A549 (cell line): ENCODE data around the gene KATNIP. TPM values are rescaled to one million over a fixed set of nuclear protein-coding genes. Genes with fewer than 3 reads are reported as not detected.
"Not testable (repeated sequence)": the region's sequence is repeated elsewhere in the genome, so short reads cannot be mapped to it uniquely, and the experiment has no call there.

Source experiments
- ATAC-seq, 2 experiments: fragments of 200-7000 bp in 1 of 2; fragments of >200 bp in 1 of 2; cut with Nextera tagmentation in 1 of 2; cut with Tn5 transposase in 1 of 2; 3 replicates each; pipeline versions ENCODE4 v1.8.0 to v1.9.1; 2018 to 2020; ENCODE audit warnings: mild to moderate bottlenecking in 1 of 2, moderate library complexity in 1 of 2
- CTCF ChIA-PET: fragments of 300-600 bp; sonication (Branson Sonifier 250); formaldehyde crosslinking; extraction: SDS; loops from one replicate; lab custom pipeline; 2021; ENCODE audit warnings: antibody characterized with exemption, inconsistent platforms; lab: Yijun Ruan, JAX
- POLR2A ChIA-PET: fragments of 350-600 bp; formaldehyde crosslinking; extraction: SDS; loops from one replicate; lab custom pipeline; 2021; ENCODE audit warnings: antibody characterized with exemption, inconsistent platforms; lab: Yijun Ruan, JAX
- DNase-seq, 2 experiments: peaks; one replicate each; pipeline versions ENCODE4 v3.0.0 to v3.0.0-alpha.2; 2011 to 2016; ENCODE audit warnings: low read depth in 1 of 2, low spot score in 1 of 2
- FAIRE-seq: peaks from 2 replicates; lab custom pipeline; 2011; peaks lifted over from hg19 to GRCh38; lab: Jason Lieb, UNC
- H3K27ac ChIP-seq, 2 experiments: fragments of >200 bp; sonication (Bioruptor Twin); formaldehyde crosslinking; 3 replicates each; pipeline ENCODE4 v1.5.1; 2016 to 2017
- H3K4me1 ChIP-seq: fragments of >200 bp; sonication (Bioruptor Twin); formaldehyde crosslinking; 3 replicates; pipeline ENCODE4 v1.6.1; 2016
- H3K4me2 ChIP-seq: fragments of >200 bp; sonication (Bioruptor Twin); formaldehyde crosslinking; 3 replicates; pipeline ENCODE4 v1.6.1; 2016
- H3K4me3 ChIP-seq: fragments of >200 bp; sonication (Bioruptor Twin); formaldehyde crosslinking; 3 replicates; pipeline ENCODE4 v1.5.1; 2016
- H3K9me3 ChIP-seq: fragments of >200 bp; sonication (Bioruptor Twin); formaldehyde crosslinking; 3 replicates; pipeline ENCODE4 v1.6.1; 2016
- BHLHE40 ChIP-seq: IDR thresholded peaks from 2 replicates; pipeline ENCODE4 v1.6.1; 2012; ENCODE audit warnings: low read depth, low read length, inconsistent platforms
- CHD2 ChIP-seq: fragments of 150-350 bp; IDR thresholded peaks from 2 replicates; pipeline ENCODE4 v1.6.1; 2014; ENCODE audit warnings: low read length; ENCODE audit not compliant: partially characterized antibody
- CHD4 ChIP-seq: fragments of 200-600 bp; sonication (generic); IDR thresholded peaks from 2 replicates; pipeline ENCODE4 v1.6.1; 2016; ENCODE audit warnings: antibody characterized with exemption, mild to moderate bottlenecking, borderline replicate concordance
- E2F6 ChIP-seq: IDR thresholded peaks from 2 replicates; pipeline ENCODE4 v1.6.1; 2012; ENCODE audit warnings: low read depth, borderline replicate concordance
- EHF ChIP-seq: fragments of 250-450 bp; sonication (Bioruptor Pico); IDR thresholded peaks from 2 replicates; pipeline ENCODE4 v1.5.0; 2020; ENCODE audit warnings: mild to moderate bottlenecking
- ELK1 ChIP-seq: fragments of 150-350 bp; IDR thresholded peaks from 2 replicates; pipeline ENCODE4 v1.6.1; 2014; ENCODE audit warnings: low read depth, mild to moderate bottlenecking, low read length
- ESRRA ChIP-seq: fragments of 150-350 bp; IDR thresholded peaks from 2 replicates; pipeline ENCODE4 v1.6.1; 2014; ENCODE audit warnings: mild to moderate bottlenecking, low read length, borderline replicate concordance
- FOSL2 ChIP-seq, 2 experiments: fragments of 450-650 bp in 1 of 2; fragments of >200 bp in 1 of 2; sonication (Bioruptor Twin) in 1 of 2; formaldehyde crosslinking; IDR thresholded peaks; 2 replicates each; pipeline versions ENCODE4 v1.5.0 to v1.6.1; 2016 to 2020; ENCODE audit warnings: mild to moderate bottlenecking in 1 of 2, moderate library complexity in 1 of 2
- FOXS1 ChIP-seq: fragments of 250-450 bp; sonication (Bioruptor Pico); IDR thresholded peaks from 2 replicates; pipeline ENCODE4 v1.5.0; 2020; ENCODE audit warnings: mild to moderate bottlenecking, moderate library complexity
- GATA3 ChIP-seq: IDR thresholded peaks from 2 replicates; pipeline ENCODE4 v1.6.1; 2012; ENCODE audit warnings: borderline replicate concordance
- HDAC2 ChIP-seq: fragments of 200-600 bp; sonication (generic); IDR thresholded peaks from 2 replicates; pipeline ENCODE4 v1.6.1; 2016
- HES2 ChIP-seq: fragments of >200 bp; sonication (Bioruptor Twin); formaldehyde crosslinking; IDR thresholded peaks from 2 replicates; pipeline ENCODE4 v1.6.1; 2016
- HOXA7 ChIP-seq: fragments of 250-450 bp; sonication (Bioruptor Pico); IDR thresholded peaks from 2 replicates; pipeline ENCODE4 v1.5.0; 2020; ENCODE audit warnings: mild to moderate bottlenecking, moderate library complexity
- HOXB5 ChIP-seq: fragments of 250-450 bp; sonication (Bioruptor Pico); IDR thresholded peaks from 2 replicates; pipeline ENCODE4 v1.5.0; 2020; ENCODE audit warnings: mild to moderate bottlenecking, moderate library complexity
- JUN ChIP-seq, 2 experiments: fragments of >200 bp; sonication (Bioruptor Twin); formaldehyde crosslinking; IDR thresholded peaks; 2 replicates in 1 of 2; 3 replicates in 1 of 2; pipeline ENCODE4 v1.6.1; 2016 to 2017
- KDM1A ChIP-seq: fragments of 200-600 bp; sonication (generic); IDR thresholded peaks from 2 replicates; pipeline ENCODE4 v1.6.1; 2016; ENCODE audit warnings: low read depth, mild to moderate bottlenecking
- KDM5A ChIP-seq: fragments of 200-600 bp; sonication (generic); IDR thresholded peaks from 2 replicates; pipeline ENCODE4 v1.6.1; 2016; ENCODE audit warnings: antibody characterized with exemption, mild to moderate bottlenecking
- MAFK ChIP-seq: fragments of 450-650 bp; IDR thresholded peaks from 2 replicates; pipeline ENCODE4 v1.6.1; 2014; ENCODE audit not compliant: partially characterized antibody
- NFE2L2 ChIP-seq: fragments of 150-350 bp; conservative IDR thresholded peaks from 2 replicates; pipeline ENCODE4 v1.6.1; 2014; ENCODE audit warnings: low read length
- NPAS2 ChIP-seq: fragments of 250-450 bp; sonication (Bioruptor Pico); IDR thresholded peaks from 2 replicates; pipeline ENCODE4 v1.8.0; 2022; ENCODE audit warnings: mild to moderate bottlenecking, moderate library complexity, borderline replicate concordance
- POLR2A ChIP-seq: IDR thresholded peaks from 2 replicates; pipeline ENCODE4 v1.6.1; 2012; ENCODE audit warnings: mild to moderate bottlenecking, low read length
- RARB ChIP-seq: fragments of 250-450 bp; sonication (Bioruptor Pico); IDR thresholded peaks from 2 replicates; pipeline ENCODE4 v1.8.0; 2021; ENCODE audit warnings: mild to moderate bottlenecking, moderate library complexity
- RFX5 ChIP-seq: fragments of 450-650 bp; IDR thresholded peaks from 2 replicates; pipeline ENCODE4 v1.7.1; 2014; ENCODE audit warnings: antibody characterized with exemption, mild to moderate bottlenecking, moderate library complexity
- ZC3H11A ChIP-seq: fragments of 450-650 bp; IDR thresholded peaks from 2 replicates; pipeline ENCODE4 v1.6.1; 2014; ENCODE audit warnings: antibody characterized with exemption, mild to moderate bottlenecking
- ZFP36 ChIP-seq: fragments of 450-650 bp; IDR thresholded peaks from 2 replicates; pipeline ENCODE4 v1.6.1; 2014; ENCODE audit warnings: borderline replicate concordance; ENCODE audit not compliant: partially characterized antibody
- ZNF302 ChIP-seq: fragments of 250-450 bp; sonication (Bioruptor Pico); IDR thresholded peaks from 2 replicates; pipeline ENCODE4 v1.9.0; 2021; ENCODE audit warnings: inconsistent platforms, mild to moderate bottlenecking, moderate library complexity
- ZSCAN20 ChIP-seq: fragments of 250-450 bp; sonication (Bioruptor Pico); IDR thresholded peaks from 2 replicates; pipeline ENCODE4 v1.8.0; 2022; ENCODE audit warnings: mild to moderate bottlenecking, moderate library complexity
- WGBS: methylation state at CpG from one replicate; pipeline ENCODE4 v1.1.6; 2017; ENCODE audit errors: missing lambda C conversion rate; 5-methylcytosine and 5-hydroxymethylcytosine counted together
- polyA plus RNA-seq, 4 experiments: library from polyadenylated mRNA; depleted of rRNA in 3 of 4; stranded (reverse); fragments of >200 nt; fragmentation: RNase III in 1 of 4; extraction: RNeasy Plus Mini Kit Qiagen cat#74134 plus additional on column Dnase treatment in 1 of 4; gene quantifications; 2 replicates in 3 of 4; 3 replicates in 1 of 4; pipeline ENCODE4 v1.2.3, GENCODE V29; 2011 to 2017
- TF ChIP-seq, protein P1 (sequence below): IDR thresholded peaks from 2 replicates; pipeline ENCODE4 v1.6.1; 2012

Gene KATNIP
- polyA plus RNA-seq, 2 of the 4 experiments (the other 2 are of a cell fraction): 12.8 to 27.1 TPM

- 92% methylated on average over 8 of the region's 8 CpGs for WGBS
Measured at GRCh38 chr16:27561216-27561615, 11.3 kb downstream of the KATNIP start.

DNA sequence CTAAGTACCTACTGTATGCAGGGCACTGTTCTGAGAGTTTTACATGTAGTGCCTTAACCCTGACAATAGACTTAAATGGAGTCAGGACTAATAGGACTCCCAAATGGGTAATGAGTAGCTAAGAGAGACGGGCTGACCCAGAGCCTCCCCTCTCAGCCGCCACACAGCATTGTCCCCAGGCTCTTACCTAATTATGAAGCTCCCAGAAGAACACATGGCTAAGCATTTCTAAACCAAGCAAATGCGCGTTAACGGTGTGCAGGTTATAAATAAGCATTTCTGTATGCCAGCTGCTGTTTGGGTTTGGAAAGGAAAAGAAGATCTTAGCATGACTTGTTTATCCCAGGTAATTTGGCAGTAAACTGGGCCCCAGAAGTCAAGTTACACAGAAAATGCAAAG lies 14.3 kb downstream of the KATNIP start:
- Histone ChIP-seq H3K4me1 (peaks cover 19% of the 10 kb centered on the region), H3K27ac (no peak overlapping the region), H3K4me2 (no peak overlapping the region), H3K9me3 (no peaks in the 10 kb centered on the region), H3K4me3 (no peak overlapping the region)
- no peak for DNase-seq
- FAIRE-seq: no peak
- no peak for ATAC-seq
- ChIA-PET POLR2A (no interaction called here), CTCF (interaction anchor here (0.9 to 1.0 kb wide), 2 partner anchors 10 to 19 kb away, joined by 3 read pairs; no protein-coding TSS in a partner anchor)
- WGBS: 99% methylated on average over 5 of the region's 5 CpGs
- TF ChIP-seq E2F6: no peak

More at GRCh38 chr16:27561216-27561615, 11.3 kb downstream of the KATNIP start:
- DNase-seq: no peak
- Histone ChIP-seq H3K4me2 (no peak overlapping the region), H3K4me1 (no peaks in the 10 kb centered on the region), H3K9me3 (no peaks in the 10 kb centered on the region), H3K27ac (no peak overlapping the region), H3K4me3 (no peak overlapping the region)
- no peak for ATAC-seq
- CTCF ChIA-PET: interaction anchor here (1.5 kb wide), 2 partner anchors 11 to 46 kb away, joined by 4 to 6 read pairs; partner anchors contain the start of gene KATNIP
- POLR2A ChIA-PET: no interaction called here
- TF ChIP-seq ZFP36 (no peak), EHF (CRISPR knock-in tag) (no peak), KDM5A (no peak), POLR2A (no peak), KDM1A (no peak), CHD2 (no peak)
- FAIRE-seq: no peak

DNA sequence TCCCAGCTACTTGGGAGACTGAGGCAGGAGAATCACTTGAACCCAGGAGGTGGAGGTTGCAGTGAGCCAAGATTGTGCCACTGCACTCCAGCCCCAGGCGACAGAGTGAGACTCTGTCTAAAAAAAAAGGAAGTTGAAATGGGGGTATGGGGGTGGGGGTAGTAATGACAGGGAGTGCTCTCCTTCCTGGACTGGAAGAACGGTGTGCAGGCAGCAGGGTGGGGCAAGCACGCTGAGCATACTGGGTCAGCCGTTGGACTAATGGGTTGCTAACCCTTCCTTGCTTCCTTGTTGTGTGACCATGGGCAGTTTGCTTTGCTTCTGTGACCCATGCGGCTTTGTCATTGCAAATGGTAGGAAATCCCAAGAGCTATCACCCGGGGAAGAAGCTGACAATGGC lies 16.5 kb downstream of the KATNIP start:
- no peak for DNase-seq
- H3K4me2 ChIP-seq: no peak overlapping the region
- no peaks in the 10 kb centered on the region for H3K9me3 ChIP-seq
- ChIA-PET POLR2A (no interaction called here), CTCF (interaction anchor here (0.6 to 1.2 kb wide), 2 partner anchors 23 to 73 kb away, joined by 3 read pairs; no protein-coding TSS in a partner anchor)
- no peak for ATAC-seq
- TF ChIP-seq ZC3H11A (no peak), RFX5 (no peak), HOXB5 (CRISPR knock-in tag) (no peak), JUN (IDR thresholded peaks at IDR 0.05) (no peak), HDAC2 (no peak), NPAS2 (CRISPR knock-in tag) (no peak), ZSCAN20 (no peak), ELK1 (no peak), FOXS1 (CRISPR knock-in tag) (no peak), CHD4 (no peak), KDM5A (no peak), BHLHE40 (no peak)
- peak overlapping the region in 1 of 2 experiments; percentile 52; a peak in 2 of 6 replicates for H3K27ac ChIP-seq
- no peak for FAIRE-seq
- 82% methylated on average over 6 of the region's 6 CpGs for WGBS
- no peak overlapping the region for H3K4me3 ChIP-seq
- H3K4me1 ChIP-seq: peaks cover 20% of the 10 kb centered on the region

- ChIA-PET POLR2A (interaction anchor here (1.5 kb wide), 1 partner anchor 18 kb away, joined by 5 read pairs; the partner anchor contains the start of genes GTF3C1 and KATNIP), CTCF (interaction anchor here (1.8 kb wide), 1 partner anchor 15 kb away, joined by 4 read pairs; no protein-coding TSS in a partner anchor)
- H3K27ac ChIP-seq: peak overlapping the region; percentile 52 to 72
Measured at GRCh38 chr16:27568077-27568476, 18.1 kb downstream of the KATNIP start.

DNA sequence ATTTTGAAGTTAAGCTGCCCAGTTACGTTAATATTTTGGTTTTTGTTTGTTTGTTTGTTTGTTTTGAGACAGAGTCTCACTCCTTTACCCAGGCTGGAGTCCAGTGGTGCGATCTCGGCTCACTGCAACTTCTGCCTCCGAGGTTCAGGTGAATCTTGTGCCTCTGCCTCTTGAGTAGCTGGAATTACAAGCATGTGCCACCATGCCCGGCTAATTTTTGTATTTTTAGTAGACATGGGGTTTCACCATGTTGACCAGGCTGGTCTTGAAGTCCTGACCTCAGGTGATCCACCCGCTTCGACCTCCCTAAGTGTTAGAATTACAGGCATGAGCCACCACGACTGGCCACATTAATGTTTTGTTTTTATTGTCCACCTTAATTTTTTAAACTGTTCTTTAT lies 21.0 kb downstream of the KATNIP start:
- 92% methylated on average over 8 of the region's 8 CpGs for WGBS
- H3K4me3 ChIP-seq, CTCF ChIA-PET, H3K27ac ChIP-seq, DNase-seq, FAIRE-seq, H3K9me3 ChIP-seq, POLR2A ChIA-PET, ATAC-seq, H3K4me2 ChIP-seq: not testable (repeated sequence)
- peaks cover 30% of the 10 kb centered on the region for H3K4me1 ChIP-seq

More at GRCh38 chr16:27568077-27568476, 18.1 kb downstream of the KATNIP start:
- FAIRE-seq (no peak), DNase-seq (peak; percentile 27 to 68), ATAC-seq (peak; percentile 36 to 78; a peak in 4 of 6 replicates)
- Histone ChIP-seq H3K4me2 (peak overlapping the region; percentile 36), H3K9me3 (no peaks in the 10 kb centered on the region), H3K4me1 (peaks cover 30% of the 10 kb centered on the region), H3K4me3 (no peak overlapping the region)
- WGBS: 11% methylated on average over 4 of the region's 4 CpGs
- TF ChIP-seq GATA3: peak; percentile 47; the same call in 1 of the 2 replicates
- TF ChIP-seq HOXA7 (CRISPR knock-in tag): no peak
- TF ChIP-seq, protein P1, sequence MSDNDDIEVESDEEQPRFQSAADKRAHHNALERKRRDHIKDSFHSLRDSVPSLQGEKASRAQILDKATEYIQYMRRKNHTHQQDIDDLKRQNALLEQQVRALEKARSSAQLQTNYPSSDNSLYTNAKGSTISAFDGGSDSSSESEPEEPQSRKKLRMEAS: peak; percentile 30; the same call in 1 of the 2 replicates
- TF ChIP-seq RARB (CRISPR knock-in tag): no peak
- no peak for TF ChIP-seq RFX5
- peak; percentile 98 for TF ChIP-seq MAFK
- TF ChIP-seq ZNF302 (CRISPR knock-in tag): no peak
- no peak for TF ChIP-seq HDAC2
- no peak for TF ChIP-seq ZSCAN20
- no peak for TF ChIP-seq FOSL2 (IDR thresholded peaks at IDR 0.05)
- TF ChIP-seq FOSL2 (CRISPR knock-in tag; IDR thresholded peaks at IDR 0.05): peak; percentile 85
- peak; percentile 87 for TF ChIP-seq NFE2L2
- TF ChIP-seq ESRRA: no peak
- no peak for TF ChIP-seq POLR2A
- no peak for TF ChIP-seq HES2
